GM18499 (cell line): Measurements from ENCODE around the gene RNF151.
"Not testable (repeated sequence)": the region's sequence is repeated elsewhere in the genome, so short reads cannot be mapped to it uniquely, and the experiment has no call there.

Experiments
- ATAC-seq: cut with Tn5 transposase; IDR thresholded peaks from one replicate; pipeline ENCODE4 v1.9.1; 2021; ENCODE audit warnings: moderate number of reproducible peaks; ENCODE audit not compliant: insufficient read depth, unreplicated experiment

RNF151 gene

GRCh38 chr16:2004795-2005517 lies 38.3 kb downstream of the RNF151 start:
- ATAC-seq, result no peak

GRCh38 chr16:2005646-2006045 lies 39.0 kb downstream of the RNF151 start:
- no peak for ATAC-seq

GRCh38 chr16:2006317-2006716 lies 39.7 kb downstream of the RNF151 start:
- no peak for ATAC-seq

GRCh38 chr16:2007081-2007836 lies 40.6 kb downstream of the RNF151 start:
- ATAC-seq, result no peak

- no peak for ATAC-seq
These were observed 41.4 kb downstream of the RNF151 start for GRCh38 chr16:2008009-2008526.

- ATAC-seq, result no peak
These were observed 42.0 kb downstream of the RNF151 start for GRCh38 chr16:2008631-2009163.

GRCh38 chr16:2009164-2009711 lies 42.6 kb downstream of the RNF151 start:
- ATAC-seq, result no peak

- no peak for ATAC-seq
These were observed 43.3 kb downstream of the RNF151 start, which contains the start of gene ZNF598 for GRCh38 chr16:2009791-2010510. ZNF598 (minus strand) TSS chr16:2009821.

GRCh38 chr16:2011726-2012125 lies 45.1 kb downstream of the RNF151 start:
- not testable (repeated sequence) for ATAC-seq

GRCh38 chr16:2013527-2013926 lies 46.9 kb downstream of the RNF151 start:
- no peak for ATAC-seq

GRCh38 chr16:2015117-2015946 lies 48.7 kb downstream of the RNF151 start:
- ATAC-seq, result no peak

- no peak for ATAC-seq
These were observed 49.2 kb downstream of the RNF151 start for GRCh38 chr16:2015947-2016208.

- no peak for ATAC-seq
These were observed 49.8 kb downstream of the RNF151 start for GRCh38 chr16:2016407-2016922.
